Right lobe of liver (tissue), 6 donors: ENCODE data around the gene BAZ1B. TPM values are rescaled to one million over a fixed set of nuclear protein-coding genes. Genes with fewer than 3 reads are reported as not detected.
"Not testable (repeated sequence)": the region's sequence is repeated elsewhere in the genome, so short reads cannot be mapped to it uniquely, and the experiment has no call there.

ENCODE experiments used
- ATAC-seq, 4 donors: fragments of 200-7000 bp; cut with Tn5 transposase; one replicate each; pipeline ENCODE4 v1.9.1; 2020; ENCODE audit warnings: mild to moderate bottlenecking in 4 of 4, moderate library complexity in 4 of 4
- DNase-seq, 3 donors: peaks; one replicate each; pipeline ENCODE4 v3.0.0-alpha.2; 2020
- H3K27ac ChIP-seq, 3 donors: fragments of 200-600 bp; one replicate each; pipeline ENCODE4 v1.8.0; 2022
- H3K27me3 ChIP-seq, 2 donors: fragments of 200-600 bp; one replicate each; pipeline ENCODE4 v1.8.0; 2022
- H3K36me3 ChIP-seq, 4 donors: fragments of 200-600 bp; sonication (generic) in 1 of 4; one replicate each; pipeline versions ENCODE4 v1.5.1 to v1.8.0; 2017 to 2022; ENCODE audit warnings: control low read depth in 1 of 4
- H3K4me1 ChIP-seq, 4 donors: fragments of 200-600 bp; sonication (generic) in 1 of 4; one replicate each; pipeline versions ENCODE4 v1.5.1 to v1.8.0; 2017 to 2022; ENCODE audit warnings: control low read depth in 1 of 4
- H3K4me3 ChIP-seq, 3 donors: fragments of 200-600 bp; one replicate each; pipeline ENCODE4 v1.8.0; 2022
- H3K9me3 ChIP-seq, 4 donors: fragments of 200-600 bp; sonication (generic) in 1 of 4; one replicate each; pipeline versions ENCODE4 v1.5.1 to v1.8.0; 2017 to 2022; ENCODE audit warnings: control low read depth in 1 of 4
- POLR2A ChIP-seq: fragments of 450-650 bp; IDR thresholded peaks from one replicate; pipeline ENCODE4 v1.6.1; 2017; ENCODE audit warnings: antibody characterized with exemption, mild to moderate bottlenecking
- WGBS: methylation state at CpG from one replicate; pipeline ENCODE4 v1.1.6; 2018; ENCODE audit warnings: low coverage, low lambda C conversion rate; ENCODE audit not compliant: insufficient coverage; ENCODE audit errors: missing lambda C conversion rate; 5-methylcytosine and 5-hydroxymethylcytosine counted together
- intact Hi-C, 2 donors: fragments of 100-400 bp; cut with DNase I; formaldehyde crosslinking; loops; one replicate each; pipeline versions ENCODE4 v1.11.2 to v1.14.1; 2022
- total RNA-seq, 6 experiments: library from RNA; depleted of rRNA in 2 of 6; stranded (reverse); fragments of >200 nt in 2 of 6; fragmentation: NEBNext Ultra II Directional in 3 of 6; extraction: Animal tissue kit (Norgen Biotek cat#: 25700) in 3 of 6; gene quantifications; one replicate each; pipeline versions ENCODE4 v1.1.0 to v1.2.4, GENCODE V29; 2016 to 2023
- TF ChIP-seq, protein P1 (sequence below), 4 donors: fragments of 200-600 bp in 3 of 4; fragments of 450-650 bp in 1 of 4; IDR thresholded peaks; one replicate each; pipeline versions ENCODE4 v1.5.1 to v1.8.0; 2016 to 2022; ENCODE audit warnings: antibody characterized with exemption in 4 of 4, mild to moderate bottlenecking in 2 of 4
- donor health status: DM: no; HTN: yes; CAD: no.
- donor health status: DM: no; HTN: no; CAD: no.
- donor health status: DM: no; HTN: no; CAD: no.
- donor health status: DM: no; HTN: yes; CAD: no.
- donor health status: DM: no; HTN: yes; CAD: no.

Gene BAZ1B
- total RNA-seq, 6 experiments from 2014 or later = 19.3 to 26.2 (median 25.0) TPM

DNA sequence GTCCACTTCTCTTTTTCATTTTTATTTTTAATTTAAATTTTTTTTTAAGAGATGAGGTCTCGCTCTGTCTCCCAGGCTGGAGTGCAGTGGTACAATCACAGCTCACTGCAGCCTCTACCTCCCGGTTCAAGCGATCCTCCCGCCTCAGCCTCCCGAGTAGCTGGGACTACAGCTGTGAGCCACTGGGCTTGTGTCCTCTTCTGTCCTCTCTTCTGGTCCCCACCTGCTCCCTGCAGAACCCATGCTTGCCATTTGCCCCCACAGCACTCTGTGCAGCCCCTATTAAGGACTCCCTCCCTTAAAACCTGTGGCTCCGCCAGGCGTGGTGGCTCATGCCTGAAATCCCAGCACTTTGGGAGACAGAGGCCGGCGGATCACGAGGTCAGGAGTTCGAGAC is 97.6 kb downstream of the BAZ1B start:
- 82% methylated on average over 7 of the region's 11 CpGs for WGBS
- peak overlapping the region in 1 of 3 donors; percentile 30 for H3K4me3 ChIP-seq
- no peaks in the 10 kb centered on the region for H3K4me1 ChIP-seq
- ATAC-seq = no peak
- no peaks in the 10 kb centered on the region for H3K36me3 ChIP-seq
- TF ChIP-seq, protein P1, sequence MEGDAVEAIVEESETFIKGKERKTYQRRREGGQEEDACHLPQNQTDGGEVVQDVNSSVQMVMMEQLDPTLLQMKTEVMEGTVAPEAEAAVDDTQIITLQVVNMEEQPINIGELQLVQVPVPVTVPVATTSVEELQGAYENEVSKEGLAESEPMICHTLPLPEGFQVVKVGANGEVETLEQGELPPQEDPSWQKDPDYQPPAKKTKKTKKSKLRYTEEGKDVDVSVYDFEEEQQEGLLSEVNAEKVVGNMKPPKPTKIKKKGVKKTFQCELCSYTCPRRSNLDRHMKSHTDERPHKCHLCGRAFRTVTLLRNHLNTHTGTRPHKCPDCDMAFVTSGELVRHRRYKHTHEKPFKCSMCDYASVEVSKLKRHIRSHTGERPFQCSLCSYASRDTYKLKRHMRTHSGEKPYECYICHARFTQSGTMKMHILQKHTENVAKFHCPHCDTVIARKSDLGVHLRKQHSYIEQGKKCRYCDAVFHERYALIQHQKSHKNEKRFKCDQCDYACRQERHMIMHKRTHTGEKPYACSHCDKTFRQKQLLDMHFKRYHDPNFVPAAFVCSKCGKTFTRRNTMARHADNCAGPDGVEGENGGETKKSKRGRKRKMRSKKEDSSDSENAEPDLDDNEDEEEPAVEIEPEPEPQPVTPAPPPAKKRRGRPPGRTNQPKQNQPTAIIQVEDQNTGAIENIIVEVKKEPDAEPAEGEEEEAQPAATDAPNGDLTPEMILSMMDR (IDR thresholded peaks at IDR 0.05) = no peak
- TF ChIP-seq POLR2A = no peak
- no peak overlapping the region for H3K27ac ChIP-seq
- H3K27me3 ChIP-seq = no peaks in the 10 kb centered on the region
- no peaks in the 10 kb centered on the region for H3K9me3 ChIP-seq
- intact Hi-C loops = no loop called here
- no peak for DNase-seq

DNA sequence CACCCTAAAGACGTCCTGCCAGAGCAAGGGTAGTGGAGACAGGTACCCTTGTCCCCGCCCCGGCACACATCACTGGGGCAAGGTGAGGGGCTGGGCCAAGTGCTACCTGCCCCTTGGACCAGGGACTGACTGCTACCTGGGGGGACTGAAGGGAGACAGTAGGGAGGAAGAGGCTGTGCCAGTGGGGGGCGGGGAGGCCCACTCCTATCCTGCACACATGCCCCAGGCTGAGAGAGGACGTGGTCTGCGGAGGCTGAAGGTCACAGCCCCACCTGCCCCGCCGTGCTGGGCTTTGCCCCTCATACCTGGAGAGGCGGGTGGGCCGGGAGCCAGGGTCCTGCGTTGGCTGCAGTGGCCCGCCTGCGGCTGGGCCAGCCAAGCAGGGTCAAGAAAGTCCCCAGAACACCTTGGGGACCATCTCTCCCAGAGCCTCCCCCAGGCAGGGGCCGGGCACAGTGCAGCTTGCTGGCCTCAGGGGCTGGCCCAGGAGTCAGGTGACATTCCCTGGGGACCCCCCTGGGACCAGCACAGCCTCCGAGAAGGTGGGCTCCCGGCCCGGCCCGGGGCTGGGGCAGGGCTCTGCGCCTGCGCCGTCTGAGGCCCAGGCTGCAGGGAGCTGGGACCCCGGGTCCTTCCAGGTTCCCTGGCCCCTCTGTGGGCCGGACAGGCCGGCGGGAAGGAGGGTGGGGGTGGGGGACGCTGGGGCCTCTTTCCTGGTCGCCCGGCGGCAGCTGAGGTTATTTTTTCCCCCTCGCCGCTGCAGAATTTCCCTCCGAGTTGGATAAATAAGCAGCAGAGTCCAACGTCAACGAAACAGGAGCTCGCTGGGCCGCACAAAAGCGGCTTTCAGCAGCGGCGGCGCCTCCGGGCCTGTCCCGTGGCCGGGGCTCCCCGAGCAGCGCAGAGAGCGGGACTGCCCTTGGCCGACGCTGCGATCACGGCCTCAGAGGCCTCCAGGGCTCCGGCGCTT is 98.3 kb downstream of the BAZ1B start:
- H3K9me3 ChIP-seq = no peaks in the 10 kb centered on the region
- WGBS = 13% methylated on average over 21 of the region's 52 CpGs
- TF ChIP-seq POLR2A = no peak
- TF ChIP-seq, protein P1 (IDR thresholded peaks at IDR 0.05) = no peak
- no peaks in the 10 kb centered on the region for H3K27me3 ChIP-seq
- H3K27ac ChIP-seq = no peak overlapping the region
- no peak for DNase-seq
- no peaks in the 10 kb centered on the region for H3K36me3 ChIP-seq
- H3K4me1 ChIP-seq = no peaks in the 10 kb centered on the region
- peak overlapping the region in 1 of 3 donors; percentile 30 for H3K4me3 ChIP-seq
- intact Hi-C loops = no loop called here
- ATAC-seq = peak; percentile 63 to 79 (median 70)

DNA sequence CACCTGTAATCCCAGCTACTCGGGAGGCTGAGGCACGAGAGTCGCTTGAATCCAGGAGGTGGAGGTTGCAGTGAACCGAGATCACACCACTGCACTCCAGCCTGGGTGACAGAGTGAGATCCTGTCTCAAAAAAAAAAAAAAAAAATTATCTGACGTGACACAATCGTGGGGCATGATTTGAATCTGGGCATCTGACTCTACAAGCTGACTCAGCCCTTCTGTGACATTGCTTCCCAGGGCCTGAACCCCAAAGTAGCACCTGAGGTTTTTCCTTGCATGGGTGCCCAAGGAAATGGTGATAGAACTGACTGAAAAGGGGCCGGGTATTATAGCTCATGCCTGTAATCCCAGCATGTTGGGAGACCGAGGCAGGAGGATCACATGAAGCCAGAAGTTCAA is 101.5 kb downstream of the BAZ1B start:
- H3K27me3 ChIP-seq, DNase-seq, H3K36me3 ChIP-seq, H3K9me3 ChIP-seq, H3K4me1 ChIP-seq, intact Hi-C loops, H3K4me3 ChIP-seq, H3K27ac ChIP-seq, ATAC-seq: not testable (repeated sequence)
- WGBS = 57% methylated on average over 4 of the region's 8 CpGs

DNA sequence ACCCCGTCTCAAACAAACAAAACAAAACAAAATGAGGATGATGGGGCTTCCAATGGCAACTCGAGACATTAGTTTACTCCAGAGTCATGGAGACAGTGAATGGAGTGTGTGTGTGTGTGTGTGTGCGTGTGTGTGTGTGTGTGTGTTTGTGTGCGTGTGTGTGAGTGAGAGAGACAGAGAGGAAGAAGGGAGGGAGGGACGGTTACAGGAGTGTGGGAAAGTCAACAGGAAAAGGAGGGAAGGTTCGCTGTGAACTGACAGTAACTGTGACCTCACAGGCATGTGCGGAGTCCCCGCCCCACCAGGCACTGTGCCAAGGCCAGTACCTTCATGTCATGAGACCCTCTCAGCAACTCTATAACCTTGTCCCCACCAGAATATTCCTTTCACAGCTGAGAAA is 102.1 kb downstream of the BAZ1B start:
- H3K4me3 ChIP-seq, H3K27ac ChIP-seq, H3K4me1 ChIP-seq, DNase-seq, H3K27me3 ChIP-seq, H3K36me3 ChIP-seq, intact Hi-C loops, H3K9me3 ChIP-seq: not testable (repeated sequence)
- ATAC-seq = peak; percentile 41 to 70 (median 46)
- 20% methylated on average over 8 of the region's 8 CpGs for WGBS

DNA sequence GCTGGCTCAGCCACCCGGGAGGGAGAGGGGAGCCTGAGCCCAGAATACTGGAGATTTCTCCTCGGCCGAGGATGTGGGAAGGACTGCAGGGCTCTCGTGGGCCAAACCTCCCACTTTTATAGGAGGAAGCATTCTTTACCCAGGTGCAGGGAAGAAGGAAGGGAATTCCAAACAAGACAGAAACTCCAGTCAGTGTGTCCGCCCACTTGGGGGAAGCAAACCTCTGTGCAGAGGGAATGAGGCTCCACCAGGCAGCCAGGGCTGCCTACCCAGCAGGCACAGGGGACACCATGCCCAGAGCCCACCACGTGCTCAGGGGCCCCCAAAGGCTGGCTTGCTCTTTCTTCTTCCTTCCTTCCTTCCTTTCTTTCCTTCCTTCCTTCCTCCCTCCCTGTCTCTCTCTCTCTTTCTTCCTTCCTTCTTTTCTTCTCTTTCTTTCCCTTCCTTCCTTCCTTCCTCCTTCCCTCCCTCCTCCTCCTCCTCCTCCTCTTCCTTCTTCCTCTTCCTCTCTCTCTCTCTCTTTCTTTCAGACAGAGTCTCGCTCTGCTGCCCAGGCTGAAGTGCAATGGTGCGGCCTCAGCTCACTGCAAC is 103.9 kb downstream of the BAZ1B start:
- Histone ChIP-seq H3K27me3 (no peaks in the 10 kb centered on the region), H3K9me3 (no peaks in the 10 kb centered on the region), H3K4me3 (no peak overlapping the region), H3K4me1 (no peaks in the 10 kb centered on the region), H3K36me3 (no peaks in the 10 kb centered on the region), H3K27ac (no peak overlapping the region)
- TF ChIP-seq, protein P1 (IDR thresholded peaks at IDR 0.05) = no peak
- TF ChIP-seq POLR2A = no peak
- WGBS = 73% methylated on average over 3 of the region's 8 CpGs
- intact Hi-C loops = no loop called here
- DNase-seq = no peak
- no peak for ATAC-seq

DNA sequence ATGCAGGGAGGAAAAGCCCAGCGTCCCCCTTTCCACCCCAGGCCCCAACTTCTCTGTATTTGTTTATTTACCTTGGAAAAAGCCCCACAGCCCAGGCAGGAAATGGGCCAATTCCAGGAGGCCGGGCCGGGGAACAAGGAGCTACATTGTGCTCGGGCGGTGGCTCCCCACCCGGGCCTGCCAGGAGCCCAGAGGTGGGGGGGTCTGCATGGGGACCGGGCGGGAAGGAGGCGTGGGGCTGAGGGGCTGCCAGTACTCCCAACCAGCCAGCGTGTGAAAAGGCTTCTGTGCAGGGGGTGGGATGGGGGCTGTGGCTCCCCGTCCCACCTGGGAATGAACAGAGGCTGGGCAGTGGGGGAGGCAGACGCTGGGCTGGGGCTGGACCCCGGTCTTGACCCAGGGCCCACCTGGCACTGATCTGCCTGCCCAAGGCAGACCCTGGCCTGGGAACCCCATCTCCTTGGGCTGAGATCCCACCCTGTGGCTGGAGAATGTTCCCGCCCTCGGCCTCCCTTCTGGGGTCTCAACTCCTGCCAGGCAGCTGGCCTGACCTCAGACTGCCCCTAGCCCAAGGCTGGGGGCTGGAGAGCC is 111.5 kb downstream of the BAZ1B start:
- H3K36me3 ChIP-seq, H3K4me1 ChIP-seq, H3K9me3 ChIP-seq, H3K4me3 ChIP-seq, H3K27ac ChIP-seq, H3K27me3 ChIP-seq, DNase-seq, intact Hi-C loops: not testable (repeated sequence)
- ATAC-seq = peak in 3 of 4 donors; percentile 40 to 51 (median 46)
- WGBS = 20% methylated on average over 4 of the region's 15 CpGs

DNA sequence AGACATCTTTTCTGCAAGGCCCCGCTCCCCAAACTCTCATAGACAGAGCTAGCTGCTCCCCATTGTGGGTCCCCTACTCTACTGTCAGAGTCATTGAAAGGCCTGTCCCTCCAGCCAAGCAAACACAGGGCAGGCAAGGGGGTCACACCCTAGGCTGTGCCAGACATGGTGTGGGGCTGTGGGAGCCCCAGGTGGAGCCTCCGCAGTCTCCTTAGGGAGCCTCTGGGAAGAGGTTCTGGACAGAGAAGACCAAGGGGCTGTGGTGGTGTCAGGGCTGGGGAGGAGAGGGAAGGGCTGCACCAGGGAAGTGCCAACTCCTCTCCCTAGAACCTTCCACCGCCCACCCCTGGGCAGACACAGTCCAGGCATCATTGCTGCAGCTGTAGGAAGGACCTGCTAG is 117.2 kb downstream of the BAZ1B start:
- intact Hi-C loops, H3K4me3 ChIP-seq, H3K27me3 ChIP-seq, H3K4me1 ChIP-seq, H3K9me3 ChIP-seq, H3K27ac ChIP-seq, DNase-seq, H3K36me3 ChIP-seq: not testable (repeated sequence)
- WGBS = 100% methylated on average over 1 of the region's 3 CpGs
- peak in 1 of 4 donors; percentile 27 for ATAC-seq
